Astrocyte (in vitro differentiated cells and primary cell): ENCODE data around the gene AKR1C3. TPM values are rescaled to one million over a fixed set of nuclear protein-coding genes. Genes with fewer than 3 reads are reported as not detected.
A peak's percentile ranks its signal among the peaks of the same experiment; 100 is the strongest.
"Not testable (repeated sequence)": the region's sequence is repeated elsewhere in the genome, so short reads cannot be mapped to it uniquely, and the experiment has no call there.

ENCODE experiments used
- DNase-seq: peaks from one replicate; pipeline ENCODE4 v3.0.0-alpha.2; 2010; ENCODE audit warnings: low read depth
- FAIRE-seq: peaks from 2 replicates; lab custom pipeline; 2011; peaks lifted over from hg19 to GRCh38; lab: Jason Lieb, UNC
- H2AFZ ChIP-seq: 2 replicates; pipeline ENCODE4 v1.6.0; 2012; ENCODE audit warnings: low read depth, low read length, inconsistent platforms
- H3K27ac ChIP-seq: 2 replicates; pipeline ENCODE4 v1.5.1; 2011; ENCODE audit warnings: low read depth, low read length, inconsistent platforms
- H3K27me3 ChIP-seq: 2 replicates; pipeline ENCODE4 v1.6.0; 2011; ENCODE audit warnings: low read length, inconsistent platforms; ENCODE audit not compliant: insufficient read depth
- H3K36me3 ChIP-seq: 2 replicates; pipeline ENCODE4 v1.5.1; 2011; ENCODE audit warnings: low read length, inconsistent platforms; ENCODE audit not compliant: insufficient read depth
- H3K4me1 ChIP-seq: 2 replicates; pipeline ENCODE4 v1.5.1; 2011; ENCODE audit warnings: low read length, inconsistent platforms; ENCODE audit not compliant: insufficient read depth
- H3K4me2 ChIP-seq: 2 replicates; pipeline ENCODE4 v1.6.0; 2012; ENCODE audit warnings: low read length, inconsistent platforms
- H3K4me3 ChIP-seq: 2 replicates; pipeline ENCODE4 v1.5.1; 2011; ENCODE audit warnings: low read depth, mild to moderate bottlenecking, low read length, inconsistent platforms; ENCODE audit not compliant: insufficient read depth
- H3K79me2 ChIP-seq: 2 replicates; pipeline ENCODE4 v1.6.0; 2012; ENCODE audit warnings: mild to moderate bottlenecking, low read length, inconsistent platforms; ENCODE audit not compliant: insufficient read depth
- H3K9ac ChIP-seq: 2 replicates; pipeline ENCODE4 v1.6.0; 2012; ENCODE audit warnings: mild to moderate bottlenecking, low read length, inconsistent platforms
- H3K9me3 ChIP-seq: 2 replicates; pipeline ENCODE4 v1.5.1; 2012; ENCODE audit warnings: low read depth, mild to moderate bottlenecking, low read length, inconsistent platforms; ENCODE audit not compliant: insufficient read depth
- H4K20me1 ChIP-seq: 2 replicates; pipeline ENCODE4 v1.6.0; 2012; ENCODE audit warnings: low read length, inconsistent platforms; ENCODE audit not compliant: insufficient read depth
- H3K27ac Mint-ChIP-seq: one replicate; pipeline ENCODE4 v1.8.0; 2021; ENCODE audit warnings: mild to moderate bottlenecking, mixed read lengths; ENCODE audit not compliant: unreplicated experiment
- H3K27me3 Mint-ChIP-seq: one replicate; pipeline ENCODE4 v1.8.0; 2021; ENCODE audit warnings: low read depth, mixed read lengths; ENCODE audit not compliant: unreplicated experiment
- H3K36me3 Mint-ChIP-seq: one replicate; pipeline ENCODE4 v1.8.0; 2021; ENCODE audit warnings: low read depth, mixed read lengths; ENCODE audit not compliant: unreplicated experiment
- H3K4me1 Mint-ChIP-seq: one replicate; pipeline ENCODE4 v1.8.0; 2021; ENCODE audit warnings: low read depth, mixed read lengths; ENCODE audit not compliant: unreplicated experiment
- H3K4me3 Mint-ChIP-seq: one replicate; pipeline ENCODE4 v1.8.0; 2021; ENCODE audit warnings: mild to moderate bottlenecking, moderate library complexity, mixed read lengths; ENCODE audit not compliant: unreplicated experiment
- H3K9me3 Mint-ChIP-seq: one replicate; pipeline ENCODE4 v1.8.0; 2021; ENCODE audit warnings: mild to moderate bottlenecking, mixed read lengths; ENCODE audit not compliant: unreplicated experiment
- EZH2 ChIP-seq: IDR thresholded peaks from 2 replicates; pipeline ENCODE4 v1.6.1; 2012; ENCODE audit warnings: mild to moderate bottlenecking, low read length, inconsistent platforms; ENCODE audit not compliant: insufficient read depth
- total RNA-seq: library from RNA; stranded (reverse); gene quantifications from 2 replicates; pipeline ENCODE4 v1.2.1, GENCODE V29; 2021
- TF ChIP-seq, protein P1 (sequence below): IDR thresholded peaks from 2 replicates; pipeline ENCODE4 v1.5.1; 2011; ENCODE audit warnings: low read depth, mild to moderate bottlenecking, inconsistent platforms, low read length, moderate library complexity; ENCODE audit not compliant: insufficient read depth

AKR1C3 gene
- total RNA-seq, 1 donor from 2014 or later = 0.43 TPM

DNA sequence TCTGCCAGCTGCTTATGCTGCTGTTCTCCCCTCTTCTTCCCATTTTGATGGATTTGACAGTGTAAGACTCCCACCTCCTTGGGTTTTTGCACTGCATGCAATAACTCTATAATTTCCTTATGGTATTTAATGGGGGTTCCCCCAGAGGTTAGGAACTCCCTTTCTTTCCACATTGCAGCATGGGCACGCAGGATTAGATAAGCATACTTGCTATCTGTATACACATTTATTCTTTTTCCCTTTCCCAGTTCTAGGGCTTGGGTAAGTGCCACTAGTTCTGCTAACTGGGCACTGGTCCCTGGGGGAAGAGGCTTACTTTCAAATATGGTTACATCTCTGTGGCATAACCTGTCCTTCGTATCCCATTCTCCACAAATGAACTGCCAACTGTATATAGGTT is 39.4 kb upstream of the AKR1C3 start:
- H3K4me3 ChIP-seq, H3K4me1 Mint-ChIP-seq, H3K27me3 ChIP-seq, H3K36me3 Mint-ChIP-seq, H3K4me3 Mint-ChIP-seq, H3K9me3 ChIP-seq, H3K27ac ChIP-seq, DNase-seq, FAIRE-seq, H3K4me1 ChIP-seq, H3K27ac Mint-ChIP-seq, H3K4me2 ChIP-seq, H3K36me3 ChIP-seq, H3K79me2 ChIP-seq, H3K9ac ChIP-seq, H2AFZ ChIP-seq, H4K20me1 ChIP-seq: not testable (repeated sequence)
- peaks cover 17% of the 10 kb centered on the region for H3K9me3 Mint-ChIP-seq
- H3K27me3 Mint-ChIP-seq = peaks cover 12% of the 10 kb centered on the region

- DNase-seq, H3K4me3 Mint-ChIP-seq, H3K4me2 ChIP-seq, H3K4me3 ChIP-seq, FAIRE-seq, H3K9ac ChIP-seq, H3K9me3 ChIP-seq, H3K27ac Mint-ChIP-seq, H4K20me1 ChIP-seq, H3K79me2 ChIP-seq, H3K27me3 ChIP-seq, H3K4me1 Mint-ChIP-seq, H3K36me3 ChIP-seq, H3K9me3 Mint-ChIP-seq, H3K27ac ChIP-seq, H3K4me1 ChIP-seq, H2AFZ ChIP-seq, H3K36me3 Mint-ChIP-seq: not testable (repeated sequence)
- H3K27me3 Mint-ChIP-seq = peaks cover 12% of the 10 kb centered on the region
Measured at GRCh38 chr10:5059267-5059666, 34.9 kb upstream of the AKR1C3 start.

DNA sequence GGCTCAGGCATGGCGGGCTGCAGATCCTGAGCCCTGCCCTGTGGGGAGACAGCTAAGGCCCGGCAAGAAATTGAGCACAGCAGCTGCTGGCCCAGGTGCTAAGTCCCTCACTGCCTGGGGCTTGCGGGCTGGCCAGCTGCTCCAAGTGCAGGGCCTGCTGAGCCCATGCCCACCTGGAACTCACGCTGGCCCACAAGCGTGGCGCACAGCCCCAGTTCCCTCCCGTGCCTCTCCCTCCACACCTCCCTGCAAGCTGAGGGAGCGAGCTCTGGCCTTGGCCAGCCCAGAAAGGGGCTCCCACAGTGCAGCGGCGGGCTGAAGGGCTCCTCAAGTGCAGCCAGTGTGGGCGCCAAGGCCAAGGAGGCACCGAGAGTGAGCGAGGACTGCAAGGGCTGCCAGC is 33.4 kb upstream of the AKR1C3 start:
- not testable (repeated sequence) for H3K36me3 ChIP-seq, H3K79me2 ChIP-seq, H3K4me2 ChIP-seq, H3K27ac Mint-ChIP-seq, H3K27me3 Mint-ChIP-seq, H4K20me1 ChIP-seq, H3K27ac ChIP-seq, H3K4me1 ChIP-seq, FAIRE-seq, DNase-seq, H3K4me1 Mint-ChIP-seq, H2AFZ ChIP-seq, H3K4me3 ChIP-seq, H3K4me3 Mint-ChIP-seq, H3K27me3 ChIP-seq, H3K9me3 ChIP-seq, H3K36me3 Mint-ChIP-seq, H3K9me3 Mint-ChIP-seq, H3K9ac ChIP-seq

- Histone ChIP-seq H3K36me3 (no peaks in the 10 kb centered on the region), H3K9me3 (no peaks in the 10 kb centered on the region), H2AFZ (no peak overlapping the region), H3K27me3 (no peaks in the 10 kb centered on the region), H3K4me1 (no peaks in the 10 kb centered on the region), H3K79me2 (no peaks in the 10 kb centered on the region), H3K27ac (no peak overlapping the region), H4K20me1 (no peaks in the 10 kb centered on the region), H3K4me2 (no peak overlapping the region), H3K9ac (no peak overlapping the region), H3K4me3 (no peak overlapping the region)
- DNase-seq (peak; percentile 20), FAIRE-seq (no peak)
- peaks cover 4% of the 10 kb centered on the region for H3K36me3 Mint-ChIP-seq
- no peak overlapping the region for H3K4me3 Mint-ChIP-seq
- peaks cover 4% of the 10 kb centered on the region for H3K4me1 Mint-ChIP-seq
- peak overlapping the region; percentile 22 for H3K27ac Mint-ChIP-seq
- TF ChIP-seq, protein P1, sequence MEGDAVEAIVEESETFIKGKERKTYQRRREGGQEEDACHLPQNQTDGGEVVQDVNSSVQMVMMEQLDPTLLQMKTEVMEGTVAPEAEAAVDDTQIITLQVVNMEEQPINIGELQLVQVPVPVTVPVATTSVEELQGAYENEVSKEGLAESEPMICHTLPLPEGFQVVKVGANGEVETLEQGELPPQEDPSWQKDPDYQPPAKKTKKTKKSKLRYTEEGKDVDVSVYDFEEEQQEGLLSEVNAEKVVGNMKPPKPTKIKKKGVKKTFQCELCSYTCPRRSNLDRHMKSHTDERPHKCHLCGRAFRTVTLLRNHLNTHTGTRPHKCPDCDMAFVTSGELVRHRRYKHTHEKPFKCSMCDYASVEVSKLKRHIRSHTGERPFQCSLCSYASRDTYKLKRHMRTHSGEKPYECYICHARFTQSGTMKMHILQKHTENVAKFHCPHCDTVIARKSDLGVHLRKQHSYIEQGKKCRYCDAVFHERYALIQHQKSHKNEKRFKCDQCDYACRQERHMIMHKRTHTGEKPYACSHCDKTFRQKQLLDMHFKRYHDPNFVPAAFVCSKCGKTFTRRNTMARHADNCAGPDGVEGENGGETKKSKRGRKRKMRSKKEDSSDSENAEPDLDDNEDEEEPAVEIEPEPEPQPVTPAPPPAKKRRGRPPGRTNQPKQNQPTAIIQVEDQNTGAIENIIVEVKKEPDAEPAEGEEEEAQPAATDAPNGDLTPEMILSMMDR = no peak
- no peak for TF ChIP-seq EZH2
- H3K27me3 Mint-ChIP-seq = no peaks in the 10 kb centered on the region
- H3K9me3 Mint-ChIP-seq = no peaks in the 10 kb centered on the region
Measured at GRCh38 chr10:5064656-5065055, 29.6 kb upstream of the AKR1C3 start.
